GM12878 (cell line): ENCODE data around the gene RSAD2. TPM values are rescaled to one million over a fixed set of nuclear protein-coding genes. Genes with fewer than 3 reads are reported as not detected.

Experiments
- ATAC-seq: fragments of 200-7000 bp; cut with Tn5 transposase; 3 replicates; pipeline ENCODE4 v1.9.1; 2020; ENCODE audit warnings: mild to moderate bottlenecking, moderate library complexity
- BruUV-seq: library from RNA; stranded (reverse); fragments of 400-500 nt; replicated peaks from 2 replicates; lab custom pipeline; 2021; lab: Mats Ljungman, UMichigan
- CTCF ChIA-PET: fragments of 300-600 bp; sonication (Branson Sonifier 250); formaldehyde crosslinking; extraction: SDS; loops from one replicate; lab custom pipeline; 2021; ENCODE audit warnings: inconsistent platforms; lab: Yijun Ruan, JAX
- POLR2A ChIA-PET: fragments of 350-600 bp; formaldehyde crosslinking; extraction: SDS; loops from one replicate; lab custom pipeline; 2021; ENCODE audit warnings: inconsistent platforms; lab: Charles Lee
- RAD21 ChIA-PET: fragments of 300-600 bp; sonication (Branson Sonifier 250); formaldehyde crosslinking; loops from one replicate; lab custom pipeline; 2023; ENCODE audit warnings: antibody characterized with exemption; ENCODE audit not compliant: unreplicated experiment; lab: Charles Lee
- SMC1A ChIA-PET: fragments of 300-600 bp; sonication (Branson Sonifier 250); formaldehyde crosslinking; loops from one replicate; lab custom pipeline; 2023; ENCODE audit not compliant: unreplicated experiment, uncharacterized antibody; lab: Charles Lee
- DNase-seq: peaks from one replicate; pipeline ENCODE4 v3.0.0-alpha.2; 2011; ENCODE audit warnings: low read depth, low spot score
- FAIRE-seq: peaks from 3 replicates; lab custom pipeline; 2011; peaks lifted over from hg19 to GRCh38; lab: Jason Lieb, UNC
- H2AFZ ChIP-seq: 2 replicates; pipeline ENCODE4 v1.6.0; 2011; ENCODE audit warnings: low read depth, low read length, control low read depth; ENCODE audit not compliant: control insufficient read depth
- H3K27ac ChIP-seq: 2 replicates; pipeline ENCODE4 v1.5.1; 2011; ENCODE audit warnings: control low read depth; ENCODE audit not compliant: control insufficient read depth, insufficient read depth
- H3K27me3 ChIP-seq, 2 experiments: replicated peaks in 1 of 2; 2 replicates each; pipeline versions ENCODE4 v1.6.0 to v1.6.1; 2011; ENCODE audit warnings: low read length in 1 of 2; ENCODE audit not compliant: control insufficient read depth in 2 of 2, insufficient read depth in 2 of 2
- H3K36me3 ChIP-seq, 2 experiments: 2 replicates each; pipeline ENCODE4 v1.5.1; 2011; ENCODE audit warnings: low read length in 1 of 2; ENCODE audit not compliant: control insufficient read depth in 2 of 2, insufficient read depth in 2 of 2
- H3K4me1 ChIP-seq: 2 replicates; pipeline ENCODE4 v1.6.1; 2011; ENCODE audit warnings: mild to moderate bottlenecking, low read length, moderate library complexity, mixed read lengths; ENCODE audit not compliant: control insufficient read depth, insufficient read depth
- H3K4me2 ChIP-seq: 2 replicates; pipeline ENCODE4 v1.6.0; 2011; ENCODE audit warnings: control low read depth; ENCODE audit not compliant: control insufficient read depth, insufficient read depth
- H3K4me3 ChIP-seq: fragments of 200-600 bp; sonication (generic); 2 replicates; pipeline ENCODE4 v1.5.1; 2016
- H3K79me2 ChIP-seq: 2 replicates; pipeline ENCODE4 v1.6.0; 2011; ENCODE audit warnings: low read length; ENCODE audit not compliant: control insufficient read depth, insufficient read depth
- H3K9ac ChIP-seq: 2 replicates; pipeline ENCODE4 v1.8.0; 2011; ENCODE audit warnings: low read length, control low read depth, mixed read lengths; ENCODE audit not compliant: control insufficient read depth, insufficient read depth
- H3K9me3 ChIP-seq: replicated peaks from 3 replicates; pipeline ENCODE4 v1.5.1; 2011; ENCODE audit warnings: mild to moderate bottlenecking, low read length; ENCODE audit not compliant: control insufficient read depth, insufficient read depth
- H4K20me1 ChIP-seq: 2 replicates; pipeline ENCODE4 v1.6.0; 2011; ENCODE audit not compliant: control insufficient read depth, insufficient read depth
- BMI1 ChIP-seq: fragments of 450-650 bp; IDR thresholded peaks from 2 replicates; pipeline ENCODE4 v1.6.1; 2016; ENCODE audit warnings: mild to moderate bottlenecking, moderate library complexity, borderline replicate concordance
- CBX5 ChIP-seq: sonication (generic); IDR thresholded peaks from 2 replicates; pipeline ENCODE4 v1.6.1; 2016; ENCODE audit warnings: low read depth, moderate library complexity, mild to moderate bottlenecking, inconsistent platforms
- CEBPB ChIP-seq, 2 experiments: fragments of 150-350 bp in 1 of 2; IDR thresholded peaks; 2 replicates each; pipeline ENCODE4 v1.6.1; 2012 to 2014; ENCODE audit warnings: low read depth in 2 of 2, low read length in 2 of 2, borderline replicate concordance in 1 of 2, inconsistent platforms in 1 of 2
- CREM ChIP-seq: IDR thresholded peaks from 2 replicates; pipeline ENCODE4 v1.6.1; 2014; ENCODE audit warnings: antibody characterized with exemption, low read depth
- EZH2 ChIP-seq: IDR thresholded peaks from 2 replicates; pipeline ENCODE4 v1.6.1; 2012; ENCODE audit warnings: low read depth, mild to moderate bottlenecking, control low read depth, inconsistent platforms, low read length, borderline replicate concordance; ENCODE audit not compliant: control insufficient read depth
- MYB ChIP-seq: fragments of 150-350 bp; IDR thresholded peaks from 2 replicates; pipeline ENCODE4 v1.6.1; 2014; ENCODE audit warnings: mild to moderate bottlenecking, low read depth, low read length, borderline replicate concordance
- NFYA ChIP-seq: IDR thresholded peaks from 2 replicates; pipeline ENCODE4 v1.6.1; 2011; ENCODE audit warnings: low read depth, mild to moderate bottlenecking, low read length, improper control_type of control experiment, borderline replicate concordance
- RAD21 ChIP-seq: IDR thresholded peaks from 2 replicates; pipeline ENCODE4 v1.6.1; 2011; ENCODE audit warnings: mild to moderate bottlenecking, low read depth, low read length, moderate library complexity; ENCODE audit not compliant: insufficient read depth
- in situ Hi-C: fragments of 300-500 bp; cut with MboI; formaldehyde crosslinking; loops from 9 replicates; pipeline ENCODE4 v1.14.3; 2018; ENCODE audit warnings: mixed read lengths
- intact Hi-C: fragments of 100-400 bp; cut with micrococcal nuclease; formaldehyde crosslinking; loops from one replicate; pipeline ENCODE4 v1.14.2; 2022; ENCODE audit not compliant: unreplicated experiment
- polyA plus RNA-seq, 11 experiments: library from polyadenylated mRNA; depleted of rRNA in 4 of 11; unstranded in 6 of 11; stranded (reverse) in 5 of 11; fragments of >200 nt; fragmentation: Nextera tagmentation in 4 of 11; fragmentation: Illumina TruSeq in 1 of 11; extraction: Ambion mirVana in 4 of 11; extraction: Trizol in 1 of 11; gene quantifications; 1 replicate in 1 of 11; 2 replicates in 10 of 11; pipeline versions ENCODE4 v1.2.1 to v1.2.3, GENCODE V29; 2011 to 2016; ENCODE audit warnings: inconsistent platforms in 2 of 11, missing spikeins in 2 of 11, low read depth in 1 of 11
- total RNA-seq, 4 experiments: library from RNA; depleted of rRNA in 3 of 4; stranded (reverse); fragments of >200 nt in 3 of 4; fragmentation: Illumina TruSeq in 1 of 4; extraction: Trizol in 1 of 4; gene quantifications; 2 replicates each; pipeline versions ENCODE4 v1.2.1 to v1.2.3, GENCODE V29; 2013 to 2021
- TF ChIP-seq, protein P1 (sequence below): IDR thresholded peaks from 2 replicates; pipeline ENCODE4 v1.6.1; 2012; ENCODE audit warnings: low read depth, low read length, improper control_type of control experiment

RSAD2 gene
- total and polyA plus RNA-seq, 10 of the 15 experiments (the other 5 are each of a cell fraction or from before 2014, with no cell fraction given), result 0.24 to 0.90 (median 0.69) TPM

DNA sequence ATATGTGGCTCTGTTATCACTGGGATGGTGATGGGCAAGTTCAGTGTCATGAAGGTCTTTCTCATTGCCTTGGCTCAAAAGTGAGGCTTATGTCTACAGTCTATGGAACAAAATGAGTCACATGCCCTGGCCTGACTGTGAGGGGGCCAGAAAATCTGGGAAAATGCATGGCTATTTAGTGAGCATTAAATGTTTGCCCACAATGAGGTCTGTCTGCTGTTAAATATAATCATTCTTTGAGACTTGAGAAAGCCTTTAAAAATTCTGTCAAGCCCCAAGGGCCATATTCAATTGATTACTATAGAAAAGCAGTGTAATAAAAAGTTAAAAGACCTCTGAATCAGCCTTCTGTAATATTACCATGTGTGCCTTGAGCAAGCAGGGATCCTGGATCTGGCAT lies 34.1 kb downstream of the RSAD2 start:
- no peak for ATAC-seq
- POLR2A ChIA-PET, result interaction anchor here (0.6 kb wide), 1 partner anchor 12 kb away, joined by 3 read pairs; no protein-coding TSS in a partner anchor
- H3K4me1 ChIP-seq, result peaks cover 30% of the 10 kb centered on the region
- SMC1A ChIA-PET, result interaction anchor here (0.6 to 3.9 kb wide), 11 partner anchors 8 to 132 kb away, joined by 3 to 19 read pairs (median 4); no protein-coding TSS in a partner anchor
- no peak for DNase-seq
- in situ Hi-C loops (no loop called here), intact Hi-C loops (no loop called here)
- H3K4me3 ChIP-seq, result no peak overlapping the region
- no peaks in the 10 kb centered on the region for H3K27me3 ChIP-seq
- BruUV-seq, result no TSS peak
- H3K79me2 ChIP-seq, result no peaks in the 10 kb centered on the region
- FAIRE-seq, result no peak
- no peaks in the 10 kb centered on the region for H4K20me1 ChIP-seq
- H3K4me2 ChIP-seq, result no peak overlapping the region
- no peak overlapping the region for H3K27ac ChIP-seq
- RAD21 ChIA-PET, result interaction anchor here (0.7 to 5.0 kb wide), 4 partner anchors 14 to 143 kb away, joined by 3 to 35 read pairs (median 8); no protein-coding TSS in a partner anchor
- H3K36me3 ChIP-seq, result no peaks in the 10 kb centered on the region
- TF ChIP-seq RAD21 (no peak), CREM (no peak), MYB (no peak), BMI1 (no peak), NFYA (no peak), CBX5 (no peak), CEBPB (IDR thresholded peaks at IDR 0.05; ENCODE audit: borderline replicate concordance in 1 of 2, low read depth in 2 of 2, low read length in 2 of 2) (no peak), EZH2 (no peak)
- TF ChIP-seq, protein P1, sequence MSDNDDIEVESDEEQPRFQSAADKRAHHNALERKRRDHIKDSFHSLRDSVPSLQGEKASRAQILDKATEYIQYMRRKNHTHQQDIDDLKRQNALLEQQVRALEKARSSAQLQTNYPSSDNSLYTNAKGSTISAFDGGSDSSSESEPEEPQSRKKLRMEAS, result no peak
- H3K9ac ChIP-seq, result no peak overlapping the region
- no peak overlapping the region for H2AFZ ChIP-seq
- CTCF ChIA-PET, result interaction anchor here (1.1 to 6.3 kb wide), 8 partner anchors 15 to 140 kb away, joined by 3 to 34 read pairs (median 13); partner anchors contain the start of gene CMPK2
- H3K9me3 ChIP-seq, result peaks cover 5% of the 10 kb centered on the region; the same call in 2 of the 3 replicates
